ENCODE measurements around the gene SGSM2.

The SGSM2 gene

DNA sequence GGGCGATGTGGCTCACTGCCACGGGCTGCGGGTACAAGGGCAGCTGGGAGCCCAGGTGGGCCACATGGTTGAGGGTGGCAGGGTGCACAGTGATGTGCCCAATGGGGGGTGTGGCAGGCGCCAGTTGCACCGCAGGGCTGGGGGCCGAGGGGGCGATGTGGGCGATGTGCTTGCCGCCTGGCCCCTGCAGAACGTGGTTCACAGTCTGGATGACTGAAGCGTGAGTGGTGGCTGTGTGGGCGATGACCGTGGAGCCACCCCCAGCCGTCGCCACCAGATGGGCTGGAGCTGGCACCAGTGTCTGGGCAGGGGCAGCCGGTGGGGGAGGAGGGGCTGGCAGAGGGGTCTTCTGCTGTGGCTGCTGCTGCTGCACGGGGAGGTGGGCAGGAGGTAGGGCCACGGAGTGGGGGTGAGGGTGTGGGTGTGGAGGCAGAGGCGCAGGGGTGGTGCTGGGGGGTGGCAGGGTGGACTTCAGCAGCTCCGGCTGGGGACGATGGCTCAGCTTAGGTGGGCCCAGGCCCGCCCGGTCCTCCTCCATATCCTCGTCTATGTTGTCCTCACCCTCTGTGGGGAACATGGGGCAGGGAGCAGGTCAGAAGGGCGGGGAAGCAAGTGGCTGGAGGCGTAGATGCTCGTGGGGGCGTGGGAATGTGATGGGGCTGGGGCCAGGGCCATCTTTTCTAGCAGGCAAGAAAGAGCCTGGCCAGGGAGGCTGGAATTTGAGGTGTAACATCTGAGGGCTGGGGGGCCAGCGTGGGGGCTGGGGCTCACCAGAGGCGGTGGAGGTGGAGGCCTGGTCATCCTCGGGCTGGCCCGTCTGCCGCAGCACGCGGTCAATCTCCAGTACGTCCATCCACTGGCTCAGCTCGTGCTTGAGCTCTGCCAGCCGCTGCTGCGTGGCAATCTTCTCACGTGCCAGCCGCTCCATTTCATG, 50.1 kb downstream of the SGSM2 start:
- no peak for DNase-seq

DNA sequence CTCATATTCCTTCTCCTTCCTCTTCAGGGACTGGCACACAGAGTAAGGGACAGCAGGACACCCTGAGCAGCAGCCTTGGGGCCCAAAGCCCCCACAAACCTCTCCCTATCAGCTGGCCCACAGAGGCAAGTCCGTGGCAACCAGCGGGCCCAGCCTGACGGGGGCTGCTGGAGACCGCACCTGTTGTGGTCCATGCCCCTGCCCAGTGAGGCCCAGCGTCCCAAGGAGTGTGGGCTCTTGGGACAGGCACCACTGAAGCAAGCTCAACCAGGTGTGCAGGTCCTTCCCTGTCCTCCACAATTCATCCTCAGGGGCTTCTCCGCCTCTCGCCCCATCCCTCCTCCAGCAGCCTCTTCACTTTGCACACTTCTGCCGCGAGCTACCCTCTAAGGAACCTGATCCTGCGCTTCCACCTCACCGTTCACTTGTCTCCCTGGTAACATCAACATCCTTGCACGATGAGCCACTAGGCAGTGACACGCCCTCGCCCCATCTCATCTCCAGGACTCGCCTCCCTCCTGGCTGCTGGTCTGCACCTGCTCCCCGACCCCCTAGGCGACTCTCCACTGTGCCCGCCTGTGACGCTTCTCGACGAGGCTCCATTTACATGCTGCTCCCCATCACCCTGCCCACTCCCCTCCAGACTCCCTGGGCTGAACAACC, 50.9 kb downstream of the SGSM2 start:
- DNase-seq, result no peak

DNA sequence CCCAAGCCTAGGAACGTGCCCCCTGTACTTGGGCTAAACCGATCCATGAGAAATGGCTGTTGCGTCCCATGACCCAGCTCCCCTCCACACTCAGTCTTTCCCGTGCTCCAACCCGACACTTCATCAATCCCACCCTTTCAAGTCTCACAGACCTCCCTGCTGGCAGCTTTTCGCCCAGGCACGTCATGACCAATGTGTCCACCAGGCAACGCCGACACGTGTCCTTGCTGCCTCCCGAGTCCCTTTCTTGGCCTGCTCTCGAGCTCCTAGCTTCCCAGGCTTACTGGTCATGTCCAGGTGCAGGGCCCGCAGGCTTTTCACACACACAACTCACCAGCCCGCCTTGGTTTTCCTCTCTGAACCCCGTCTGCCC, 51.4 kb downstream of the SGSM2 start:
- DNase-seq, result no peak

DNA sequence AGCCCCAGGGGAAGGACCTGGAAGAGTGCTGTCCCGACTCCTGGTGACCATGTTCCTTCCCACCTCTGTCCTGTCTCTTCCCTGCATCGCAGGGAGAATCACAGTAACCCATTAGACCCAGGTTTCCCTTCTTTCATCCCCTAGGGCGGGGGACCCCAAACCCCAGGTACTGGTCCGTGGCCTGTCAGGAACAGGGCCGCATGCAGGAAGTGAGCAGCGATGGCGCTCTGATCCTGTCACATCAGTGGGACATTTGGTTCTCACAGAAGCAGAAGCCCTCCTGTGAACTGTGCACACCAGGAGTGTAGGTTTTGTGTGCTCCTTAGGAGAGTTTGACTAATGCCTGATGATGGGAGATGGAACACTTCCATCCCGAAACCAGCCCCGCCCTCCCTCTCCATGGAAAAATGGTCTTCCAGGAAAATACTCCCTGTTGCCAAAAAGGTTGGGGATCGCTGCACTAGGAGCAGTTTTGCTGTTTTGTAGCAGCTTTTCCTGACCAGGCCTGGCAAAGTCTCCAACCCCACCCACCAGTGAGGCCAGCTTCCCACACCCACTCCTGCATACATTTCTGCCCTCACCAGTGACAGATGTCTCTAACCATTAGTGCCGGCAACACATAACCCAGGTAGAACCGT, 53.0 kb downstream of the SGSM2 start:
- DNase-seq, result no peak

DNA sequence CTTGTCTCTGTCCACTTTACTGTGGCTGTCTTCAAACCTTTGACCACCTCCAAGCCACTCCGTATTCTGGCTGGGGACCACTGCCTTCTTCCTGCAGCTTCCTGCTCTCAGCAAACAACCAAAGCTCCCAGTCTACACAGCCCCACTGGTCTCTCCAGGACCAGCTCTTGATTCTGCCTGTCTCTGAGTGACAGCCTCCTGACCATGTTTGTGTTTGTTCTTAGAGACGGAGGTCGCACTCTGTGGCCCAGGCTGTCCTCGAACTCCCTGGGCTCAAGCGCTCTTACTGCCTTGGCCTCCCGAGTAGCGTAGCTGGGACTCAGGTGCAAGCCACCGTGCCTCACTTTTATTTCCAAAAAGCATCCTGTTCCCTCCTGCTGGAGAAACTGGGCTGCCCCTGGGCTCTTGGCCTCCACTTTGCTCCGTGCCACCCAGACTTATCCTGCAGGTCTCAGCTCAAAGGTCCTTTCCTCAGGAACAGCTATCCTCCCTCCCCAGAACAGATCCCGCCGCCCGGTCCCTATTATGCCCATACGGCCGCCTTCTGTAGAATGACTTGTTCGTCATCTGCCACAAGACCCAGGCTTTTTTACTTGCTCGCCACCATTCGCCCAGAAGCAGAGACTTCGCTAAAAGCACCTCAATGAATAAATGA, 54.4 kb downstream of the SGSM2 start:
- no peak for DNase-seq

DNA sequence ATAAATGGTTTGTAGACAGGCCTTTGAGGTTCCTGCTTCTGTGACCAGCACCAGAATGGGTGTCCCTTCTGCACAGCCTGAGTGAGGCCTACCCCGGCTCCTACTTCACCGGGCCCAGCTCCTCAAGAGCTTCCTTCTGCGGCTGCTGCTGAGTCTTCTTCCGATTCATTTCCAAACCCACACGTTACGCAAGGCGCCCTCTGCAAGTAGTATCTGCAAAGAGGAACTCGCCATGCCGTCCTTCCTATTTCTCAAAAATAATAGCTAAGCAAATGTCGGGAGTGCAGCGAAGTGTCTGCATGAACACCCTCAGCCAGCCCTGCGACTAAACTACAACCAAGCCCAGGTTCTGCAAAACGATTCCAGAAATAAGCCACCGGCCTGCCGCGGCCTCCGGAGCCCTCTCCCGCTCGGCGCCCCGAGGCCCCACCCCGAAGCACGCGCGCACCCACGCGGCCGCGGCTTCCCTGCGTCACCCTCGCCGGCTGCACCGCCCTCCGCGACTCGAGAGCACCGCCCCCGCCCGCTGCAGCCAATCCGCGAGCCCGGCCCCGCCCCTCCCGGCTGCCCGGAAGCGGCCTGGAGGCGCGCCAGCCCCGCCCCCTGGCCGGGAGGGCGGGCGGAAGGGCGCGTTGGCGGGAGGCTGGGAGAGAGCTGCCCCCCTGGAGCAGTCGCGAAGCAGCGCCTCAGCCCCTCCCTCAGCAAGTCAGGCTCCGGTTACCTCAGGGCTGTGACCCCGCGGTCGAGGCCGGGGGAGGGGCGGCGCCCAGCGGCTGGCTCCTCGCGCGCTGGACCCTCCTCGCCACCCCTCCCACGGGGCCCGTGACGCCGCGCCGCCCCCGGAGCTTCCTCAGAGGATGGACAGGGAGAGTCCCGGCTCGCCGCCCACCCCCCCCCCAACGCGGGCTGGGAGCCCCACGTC, 55.2 kb downstream of the SGSM2 start:
- peak; percentile 96 for DNase-seq

DNA sequence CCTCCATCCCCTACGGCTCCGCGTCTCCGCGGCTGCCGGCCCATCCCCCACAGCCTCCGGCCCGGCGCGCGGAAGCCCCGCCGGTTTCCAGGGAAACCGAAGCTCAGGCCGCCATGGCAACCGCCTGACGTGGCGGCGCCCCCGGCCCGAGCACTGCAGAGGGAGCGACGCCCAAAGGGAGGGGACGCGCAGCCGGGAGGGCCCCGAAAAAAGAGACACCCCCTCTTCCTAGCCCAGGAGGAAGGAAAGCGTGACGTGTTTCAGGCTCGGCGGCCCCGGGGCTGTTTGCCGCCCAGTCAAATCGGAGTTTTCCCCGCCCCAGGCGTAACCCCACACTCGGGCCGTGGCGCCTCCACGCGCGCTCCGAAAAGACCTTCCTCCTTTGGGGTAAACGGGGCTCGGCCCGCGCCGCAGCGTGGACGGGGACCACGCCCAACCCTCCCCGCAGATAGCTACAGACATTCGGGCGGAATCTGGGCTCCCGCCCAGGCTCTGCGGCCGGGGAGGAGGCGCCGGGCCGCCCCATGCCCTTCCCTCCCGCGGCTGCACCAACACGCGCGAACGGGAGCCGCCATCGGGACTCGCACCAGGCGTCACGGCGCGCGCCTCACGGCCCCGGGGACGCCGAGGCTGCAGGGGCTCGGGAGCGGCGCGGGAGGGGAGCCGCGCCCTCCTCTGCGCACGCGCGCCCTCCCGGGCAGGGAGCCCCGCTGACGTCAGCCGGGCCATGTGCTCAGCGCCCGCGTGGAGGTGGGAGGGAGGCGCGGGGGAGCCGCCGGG, 56.1 kb downstream of the SGSM2 start:
- peak; percentile 91 for DNase-seq

DNA sequence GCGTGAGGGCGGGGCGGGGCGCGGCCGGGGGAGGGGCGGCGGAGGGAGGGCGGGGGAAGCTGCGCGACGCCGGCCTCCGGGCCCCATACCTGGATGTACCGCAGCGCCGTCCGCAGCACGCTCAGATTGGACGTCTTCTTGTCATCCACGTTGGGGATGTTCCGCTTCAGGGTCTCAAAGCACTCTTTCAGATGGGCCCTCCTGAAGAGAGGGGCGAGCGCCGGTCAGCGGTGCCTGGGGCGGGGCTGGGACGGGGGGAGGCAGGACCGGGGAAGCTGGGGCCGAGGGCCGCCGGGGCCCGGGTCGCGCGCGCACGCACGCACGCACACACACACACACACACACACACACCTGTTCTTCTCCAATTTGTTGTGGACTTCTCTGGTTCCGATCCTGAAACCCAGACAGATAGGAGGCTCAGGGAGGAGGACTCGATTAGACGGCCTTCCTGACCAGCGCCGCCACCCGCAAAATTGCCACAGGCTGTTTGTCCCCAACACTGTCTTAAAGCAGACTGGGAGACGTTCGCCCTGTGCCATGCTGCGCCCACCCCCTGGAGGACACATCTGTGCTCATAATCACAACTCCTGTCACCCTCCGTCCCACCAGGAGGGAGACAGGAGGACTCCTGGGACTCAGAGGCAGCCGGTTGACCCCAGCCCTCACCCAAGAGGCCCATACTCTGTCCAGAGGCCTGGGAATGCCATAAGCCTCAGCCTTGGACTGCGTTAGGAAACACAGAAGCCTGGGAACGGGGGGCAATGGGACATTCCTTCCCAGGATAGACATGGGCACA, 56.9 kb downstream of the SGSM2 start:
- DNase-seq, result no peak

DNA sequence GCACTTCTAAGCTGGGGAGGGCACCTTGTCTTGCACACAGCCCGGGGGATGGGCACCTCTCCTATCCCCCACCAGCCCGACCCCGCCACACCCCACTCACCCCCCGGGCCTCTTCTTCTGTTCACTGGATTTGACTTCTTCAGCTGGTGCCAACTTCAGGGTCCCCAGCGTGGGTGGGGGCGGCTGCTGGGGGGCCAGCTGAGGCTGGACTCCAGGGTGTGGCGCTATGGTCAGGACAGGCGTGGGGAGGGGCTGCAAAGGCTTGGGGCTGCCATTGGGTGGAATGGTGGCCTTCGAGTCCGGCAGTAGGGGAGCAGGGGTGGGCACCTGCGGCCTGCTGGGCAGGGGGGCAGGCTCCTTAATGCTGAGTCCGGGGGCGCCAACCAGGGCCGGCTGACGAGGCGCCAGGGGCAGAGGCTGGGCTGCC, 57.5 kb downstream of the SGSM2 start:
- DNase-seq, result no peak

DNA sequence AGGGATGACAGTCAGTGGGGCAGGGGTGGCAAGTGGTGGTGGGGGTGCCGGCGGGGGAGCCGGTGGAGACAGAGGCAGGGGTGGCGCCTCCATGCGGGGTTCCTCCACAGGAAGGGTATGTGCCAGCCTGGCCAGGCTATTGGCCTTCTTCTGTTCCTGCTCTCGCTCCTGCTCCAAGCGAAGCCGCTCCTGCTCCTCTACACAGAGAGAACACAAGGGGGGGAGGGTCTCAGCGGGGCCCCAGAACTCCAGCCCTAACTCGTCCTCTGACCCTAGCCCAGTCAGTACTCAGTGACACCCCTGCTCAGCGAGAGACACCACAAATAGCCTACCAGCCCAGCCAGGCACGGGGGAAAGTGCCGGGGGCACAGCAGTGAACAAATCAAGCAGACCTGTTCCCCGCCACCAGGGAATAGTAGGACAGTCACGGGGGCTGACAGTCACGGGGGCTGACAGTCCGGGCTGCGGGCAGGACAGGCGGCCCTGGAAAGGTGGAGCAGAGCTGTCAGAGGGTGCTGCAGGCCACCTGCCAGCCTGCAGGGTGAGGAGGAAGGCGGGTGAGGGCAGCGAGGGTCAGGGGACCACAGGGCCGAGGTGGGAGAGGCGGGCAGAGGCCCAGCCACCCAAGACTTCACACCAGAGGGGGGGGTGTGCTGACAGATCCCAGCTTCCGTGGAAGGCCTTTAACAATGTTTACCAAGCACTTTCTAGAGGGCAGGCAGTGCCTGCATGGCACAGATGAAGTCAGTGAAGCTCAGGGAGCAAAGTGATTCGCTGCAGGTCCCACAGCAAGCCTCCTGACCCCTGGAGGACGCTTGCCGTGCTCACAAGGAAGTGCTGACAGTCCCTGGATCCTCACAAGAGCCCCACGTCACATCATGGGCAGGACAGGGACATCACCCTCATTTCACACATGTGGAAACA, 58.2 kb downstream of the SGSM2 start:
- peak; percentile 36 for DNase-seq

DNA sequence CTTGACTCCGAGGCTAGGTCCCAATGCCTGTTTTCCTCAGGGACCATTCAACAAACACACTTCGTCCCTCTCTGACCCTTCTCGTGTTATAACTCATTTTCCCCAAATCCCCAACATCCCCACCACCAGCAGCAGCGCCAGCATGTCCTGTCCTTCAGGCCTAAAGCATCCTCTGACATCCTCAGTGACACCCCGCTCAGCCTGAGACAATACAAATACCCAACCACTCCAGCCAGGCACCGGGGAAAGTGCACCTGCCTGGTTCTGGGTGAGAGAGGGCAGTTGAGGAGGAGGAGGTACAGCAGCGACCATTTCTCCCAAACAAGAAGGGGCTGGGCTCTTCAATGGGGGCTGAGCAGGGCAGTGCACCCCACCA, 58.9 kb downstream of the SGSM2 start:
- DNase-seq, result no peak

DNA sequence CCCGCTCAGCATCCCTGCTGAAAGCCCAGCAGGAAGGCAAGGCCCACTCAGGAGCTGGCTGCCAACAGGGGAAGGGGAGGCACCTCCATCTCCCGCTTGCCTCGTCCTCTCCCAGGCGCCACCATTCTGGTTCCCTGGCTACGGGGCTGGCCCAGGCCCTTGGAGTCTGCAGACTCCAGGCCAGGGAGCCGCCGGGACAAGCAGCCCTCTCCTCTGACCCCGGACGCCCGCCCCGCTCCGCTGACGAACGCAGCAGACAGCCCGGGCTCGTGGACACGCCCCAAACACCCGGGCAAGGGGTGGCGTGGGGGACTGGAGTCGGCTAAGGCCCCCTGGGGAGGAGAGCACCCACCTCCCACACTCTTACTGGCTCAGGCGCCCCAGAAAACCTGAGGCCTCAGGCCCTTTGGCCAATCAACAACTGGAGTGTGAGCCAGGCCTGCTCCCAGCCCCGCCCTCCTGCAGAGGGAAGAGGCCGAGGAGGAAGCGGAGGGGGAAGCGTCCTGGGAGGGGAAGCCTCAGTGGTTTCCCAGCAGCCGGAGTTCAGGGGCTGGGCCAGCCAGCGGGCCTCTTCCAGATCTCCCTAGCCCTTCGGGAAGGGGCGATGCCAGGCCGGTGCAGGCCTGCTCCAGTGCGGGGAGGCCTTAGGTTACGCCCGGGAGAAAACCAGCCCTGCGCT, 59.4 kb downstream of the SGSM2 start:
- peak; percentile 98 for DNase-seq

DNA sequence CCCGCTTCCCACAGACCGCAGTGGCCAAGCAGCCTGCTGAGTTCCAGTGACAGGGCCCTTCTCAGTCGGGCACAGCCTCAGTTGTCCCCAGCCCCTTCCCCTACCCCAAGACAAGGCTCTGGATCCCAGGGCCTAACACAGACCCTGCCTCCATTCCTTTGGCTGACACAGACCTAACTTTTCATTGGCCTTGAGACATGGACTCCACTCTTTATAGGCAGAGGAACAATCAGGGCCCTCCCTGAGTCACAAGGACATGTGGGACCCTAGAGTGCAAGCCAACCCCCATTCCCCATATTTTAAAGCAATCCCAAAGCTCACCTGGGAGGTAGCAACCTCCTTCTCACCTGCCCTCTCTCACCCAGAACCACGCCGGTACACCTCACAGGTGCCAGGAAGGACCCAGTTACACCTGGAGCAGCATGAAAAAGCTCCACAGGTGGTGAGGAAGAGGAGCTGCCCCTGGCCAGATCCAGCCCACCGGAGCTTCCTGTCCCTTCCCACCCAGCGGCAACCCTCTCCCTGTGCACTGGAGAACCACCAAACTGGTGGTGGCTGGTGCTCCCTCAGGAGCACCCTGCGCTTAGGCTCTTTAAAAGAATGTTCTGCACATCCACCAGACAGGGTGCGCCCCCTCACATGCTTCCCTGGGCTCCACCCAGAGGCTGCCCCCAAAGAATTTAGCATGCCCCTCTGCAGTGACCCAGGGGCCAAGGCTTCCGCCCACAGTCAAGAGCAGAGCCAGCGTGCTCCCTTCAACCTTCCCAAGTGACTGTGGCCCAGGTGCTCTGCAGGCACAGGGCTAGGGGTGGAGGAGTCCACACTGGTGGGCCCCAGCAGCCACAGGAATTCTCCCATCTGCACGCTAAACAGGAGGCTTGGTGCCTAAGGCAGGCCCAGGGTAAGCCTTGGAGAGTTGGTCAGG, 60.2 kb downstream of the SGSM2 start:
- no peak for DNase-seq

DNA sequence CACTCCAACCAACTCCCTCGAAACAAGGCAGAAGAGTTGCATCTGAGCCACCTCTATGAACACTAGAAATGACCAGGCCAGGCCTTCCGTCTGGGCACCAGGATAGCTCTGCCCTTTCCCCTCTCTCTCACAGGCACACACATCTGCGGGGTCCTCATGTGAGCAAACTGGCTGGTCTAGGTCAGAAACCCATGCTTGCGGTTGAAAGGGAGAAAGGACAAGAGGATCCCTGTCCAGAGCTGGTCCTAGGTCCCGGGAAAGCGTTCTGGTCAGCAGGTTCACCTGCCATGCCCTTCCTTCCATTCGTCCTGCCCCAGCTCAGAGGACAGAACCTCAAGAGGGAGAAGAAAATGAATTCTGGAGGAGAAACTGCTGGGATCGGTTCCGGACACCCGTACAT, 60.9 kb downstream of the SGSM2 start:
- no peak for DNase-seq

DNA sequence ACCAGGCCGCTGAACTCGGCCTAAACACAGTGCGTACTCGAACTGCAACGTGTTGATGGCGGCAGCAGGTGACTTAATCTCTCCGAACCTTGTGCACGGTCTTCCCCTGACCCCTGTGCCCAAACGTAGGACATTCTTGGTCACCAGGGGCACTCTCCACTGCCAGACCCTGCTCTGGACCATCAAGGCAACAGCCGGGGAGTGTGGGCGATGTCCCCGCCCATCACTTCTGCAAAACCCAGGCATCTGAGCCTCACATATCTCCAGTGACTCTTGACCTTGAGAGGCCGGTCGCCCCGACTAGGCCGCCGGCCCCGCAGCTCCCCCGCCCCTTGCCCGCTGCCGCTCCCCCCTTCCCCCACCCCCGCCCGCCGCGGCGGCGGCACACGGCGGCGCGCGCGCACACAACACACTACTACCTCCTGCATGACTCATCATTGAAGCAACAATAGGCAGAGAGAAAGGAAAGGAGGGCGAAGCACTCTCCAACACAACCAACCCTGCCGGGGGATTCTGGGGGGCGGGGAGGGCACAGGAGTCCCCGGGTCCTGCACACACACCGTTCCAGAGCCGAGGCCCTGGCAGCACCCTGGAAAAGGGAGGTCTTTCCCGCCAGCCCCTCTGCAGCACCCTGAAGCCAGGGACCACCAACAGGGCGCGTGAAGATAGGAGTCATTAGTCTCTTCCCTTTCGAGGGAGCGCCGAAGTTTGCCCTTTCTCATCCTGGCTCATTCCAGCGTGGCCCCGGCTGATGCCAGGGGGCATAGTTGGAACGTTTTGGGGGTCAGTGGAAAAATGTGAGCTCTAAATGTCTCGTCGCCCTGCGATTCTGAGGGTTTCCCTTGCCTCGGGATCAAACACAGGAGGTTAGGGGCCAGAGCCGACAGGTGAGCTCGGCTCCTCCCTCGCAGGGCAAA, 61.6 kb downstream of the SGSM2 start:
- DNase-seq, result peak; percentile 87
